Erythroblast (primary cell): ENCODE measurements around the gene C3orf18.

Experiments
- GATA1 ChIP-seq: IDR thresholded peaks from 2 replicates; pipeline ENCODE4 v1.6.1; 2011; ENCODE audit warnings: low read depth, mild to moderate bottlenecking, control low read depth, low read length, moderate library complexity
- POLR2A ChIP-seq: IDR thresholded peaks from 2 replicates; pipeline ENCODE4 v1.6.1; 2011; ENCODE audit warnings: mild to moderate bottlenecking, low read length

GRCh38 chr3:50532062-50532705, 35.4 kb downstream of the C3orf18 start:
- TF ChIP-seq POLR2A = no peak
- no peak for TF ChIP-seq GATA1
